ENCODE measurements around the gene C5.

Gene C5

DNA sequence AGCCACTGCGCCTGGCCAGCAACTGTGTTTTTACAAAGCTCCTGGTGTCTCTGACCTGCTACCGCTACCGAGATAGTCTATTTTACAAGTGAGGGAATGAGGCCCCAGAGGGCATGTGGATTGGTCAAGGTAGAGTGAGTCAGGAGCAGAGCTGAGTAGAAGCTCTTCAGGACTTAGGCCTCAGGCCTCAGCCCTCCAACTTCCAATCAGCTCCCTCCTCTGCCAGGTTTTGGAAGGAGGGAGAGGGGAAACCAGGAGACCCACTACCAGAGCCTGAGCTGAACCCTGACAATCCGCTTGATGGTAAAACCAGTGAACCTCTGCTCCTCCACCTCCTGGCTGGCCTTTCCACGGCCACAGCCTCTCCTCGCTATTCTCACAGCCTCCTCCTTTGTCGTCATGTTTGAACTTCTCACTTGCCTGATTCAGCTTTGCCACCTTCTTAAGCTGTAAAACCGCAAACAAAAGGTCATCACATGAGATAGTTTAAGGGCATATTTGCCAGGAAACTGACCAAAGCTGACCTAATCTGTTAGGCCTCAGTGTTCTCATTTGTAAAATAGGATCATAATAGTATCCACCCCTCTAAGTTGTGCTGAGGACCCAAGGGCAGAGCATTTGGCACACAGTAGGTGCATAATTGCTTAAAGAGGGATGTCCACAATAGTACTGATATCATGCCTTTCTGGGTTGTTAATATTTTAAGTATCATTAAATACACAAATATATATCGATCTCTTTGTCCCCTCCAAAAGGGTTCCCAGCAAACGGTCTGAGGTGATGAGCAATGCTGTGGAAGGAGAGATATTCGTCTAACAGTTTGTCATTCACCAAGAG is 125.2 kb downstream of the C5 start:
- DNase-seq (ENCODE audit: low spot score) = no peak

DNA sequence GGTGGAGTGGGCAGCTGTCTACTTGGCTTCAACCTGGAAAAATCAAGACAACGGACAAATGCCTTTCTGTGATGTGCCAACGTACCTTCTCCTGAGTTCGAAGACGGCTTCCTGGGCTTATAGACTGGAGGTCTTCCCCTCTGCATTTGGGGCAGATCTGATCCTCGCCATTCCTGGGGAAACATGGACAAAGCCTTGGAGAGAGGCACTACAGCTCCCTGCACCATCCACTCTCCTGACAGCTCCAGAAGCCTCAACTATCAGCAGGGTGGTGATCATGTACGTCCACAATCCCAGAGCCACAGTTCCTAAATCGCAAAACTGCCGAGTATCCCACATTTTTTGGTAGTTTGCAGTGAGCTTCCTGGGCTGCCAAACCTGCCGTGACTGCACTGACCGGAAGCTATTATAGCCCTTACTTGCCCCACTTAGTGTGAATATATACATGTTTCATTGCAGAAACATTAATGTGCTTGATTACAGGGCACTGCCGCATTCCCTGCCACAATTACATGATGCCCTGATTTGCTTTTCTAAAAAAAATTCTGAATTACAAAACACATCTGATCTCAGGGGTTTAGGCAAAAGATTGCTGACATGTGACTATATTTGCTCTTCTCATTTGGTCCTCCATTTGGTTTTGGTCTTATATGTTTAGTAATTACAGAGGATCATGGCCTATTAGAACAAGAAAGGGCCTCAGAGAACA is 126.3 kb downstream of the C5 start:
- DNase-seq (ENCODE audit: low spot score) = no peak

DNA sequence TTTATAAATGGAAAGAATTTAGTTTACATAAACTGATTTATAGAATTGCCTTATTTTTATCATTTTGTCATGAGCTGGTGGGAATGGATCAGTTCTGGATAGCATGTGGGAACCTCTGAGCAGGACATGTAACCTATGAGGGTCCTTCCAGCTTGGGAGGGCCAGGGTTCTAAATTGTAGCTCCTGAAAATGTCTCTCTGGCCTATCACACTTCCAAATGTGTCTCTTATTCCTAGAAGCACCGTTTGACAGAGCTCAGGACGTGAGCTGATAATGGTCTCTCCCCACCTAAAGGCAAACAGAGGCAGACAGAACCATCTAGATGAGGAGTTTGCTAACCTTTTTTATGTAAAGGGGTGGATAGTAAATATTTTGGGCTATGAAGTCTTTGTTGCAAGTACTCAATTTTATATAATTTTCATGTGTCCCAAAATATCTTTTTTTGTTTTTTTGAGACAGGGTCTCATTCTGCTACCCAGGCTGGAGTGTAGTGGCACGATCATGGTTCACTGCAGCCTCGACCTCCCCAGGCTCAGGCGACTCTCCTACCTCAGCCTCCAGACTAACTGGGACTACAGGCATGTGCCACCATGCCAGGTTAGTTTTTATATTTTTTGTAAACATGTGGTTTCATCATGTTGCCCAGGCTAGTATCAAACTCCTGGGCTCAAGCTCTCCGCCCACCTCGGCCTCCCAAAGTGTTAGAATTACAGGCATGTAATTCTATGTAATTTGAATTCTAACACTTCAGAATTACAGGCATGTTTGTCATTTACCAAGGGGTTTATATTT is 127.5 kb downstream of the C5 start:
- no peak for DNase-seq (ENCODE audit: low spot score)

DNA sequence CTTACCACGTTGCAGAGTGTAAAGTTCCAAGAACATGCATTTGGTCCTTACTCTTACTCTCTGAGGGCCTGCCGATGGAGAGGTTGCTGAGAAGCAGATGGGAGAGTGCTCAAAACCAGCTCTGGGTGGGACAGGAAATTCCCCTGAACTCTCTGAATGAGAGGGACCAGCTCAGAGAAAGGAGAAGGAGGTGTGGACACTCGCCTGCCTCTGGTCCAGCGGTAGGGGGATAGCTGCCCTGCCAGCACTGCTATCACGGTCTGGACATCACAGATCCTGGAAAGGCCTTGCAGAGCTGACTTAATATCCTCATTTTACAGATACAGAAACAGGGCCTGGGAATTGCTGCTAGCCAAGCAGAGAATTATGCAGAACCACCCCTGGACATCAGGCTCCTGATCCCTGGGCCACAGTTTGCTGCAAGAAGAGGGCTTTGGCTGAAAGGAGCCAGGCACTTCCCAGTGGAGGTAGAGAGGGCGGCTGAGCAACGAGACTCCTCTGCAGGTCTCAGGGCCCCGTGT is 128.4 kb downstream of the C5 start:
- DNase-seq (ENCODE audit: low spot score) = no peak

DNA sequence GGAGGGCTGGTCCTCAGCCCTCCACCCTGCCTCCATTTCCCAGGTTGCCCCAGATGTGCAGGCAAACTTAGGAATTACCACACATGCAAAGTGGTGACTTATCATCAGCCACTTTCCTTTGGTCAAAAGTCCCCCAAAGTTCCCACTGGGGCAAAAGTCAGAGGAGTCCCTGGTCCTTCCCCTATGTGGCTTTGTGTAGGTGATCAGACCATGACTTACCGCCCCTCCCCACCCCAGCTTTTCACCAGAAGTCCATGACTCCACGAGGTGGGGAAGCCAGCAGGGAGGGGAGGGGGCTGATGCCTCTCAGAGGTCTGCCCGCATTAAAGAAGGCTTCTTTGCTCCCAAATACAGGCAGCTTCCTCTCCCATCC is 129.3 kb downstream of the C5 start:
- DNase-seq (ENCODE audit: low spot score) = no peak

DNA sequence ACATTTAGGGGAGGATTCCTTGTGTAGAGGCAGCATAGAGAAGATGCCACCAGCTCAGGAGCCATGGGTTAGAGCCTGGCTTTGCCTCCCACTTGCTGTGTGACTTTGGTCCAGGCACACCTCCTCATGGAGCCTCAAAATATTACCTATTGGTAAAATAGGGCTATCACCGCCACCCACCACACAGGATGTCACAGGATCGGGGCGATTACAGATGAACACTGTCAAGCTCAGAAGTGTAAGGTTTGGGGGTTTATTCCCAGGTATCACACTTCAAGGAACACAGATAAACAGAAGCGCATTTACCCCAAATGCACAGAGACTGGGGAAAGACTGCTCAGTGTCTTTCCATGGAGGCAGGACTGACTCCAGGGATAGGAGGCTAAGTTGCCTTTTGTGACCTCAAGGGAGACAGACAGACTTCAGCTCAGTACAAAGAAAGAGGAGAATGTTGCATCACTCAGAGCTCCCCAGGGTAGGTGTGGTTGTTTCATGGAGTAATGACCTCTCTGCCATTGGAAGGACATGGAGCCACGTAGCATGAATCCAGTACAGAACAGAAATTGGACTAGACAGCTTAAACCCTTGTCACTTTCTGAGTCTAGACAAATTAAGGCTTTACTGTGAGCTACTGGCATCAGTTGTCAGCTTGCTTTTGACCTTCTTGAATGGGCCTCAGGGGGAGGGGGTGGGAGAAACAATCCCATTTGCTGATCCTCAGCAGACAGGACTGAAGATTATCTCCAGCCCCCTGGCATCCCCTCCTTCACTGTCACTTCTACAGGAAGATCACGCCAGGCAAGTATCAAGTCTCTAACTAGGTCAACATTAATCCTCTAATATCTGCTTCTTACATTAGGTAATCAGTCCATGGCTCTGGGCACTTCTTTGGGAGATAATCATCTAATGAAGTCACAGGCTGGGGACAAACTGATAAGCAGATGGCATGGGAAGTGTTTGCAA is 130.0 kb downstream of the C5 start:
- no peak for DNase-seq (ENCODE audit: low spot score)

DNA sequence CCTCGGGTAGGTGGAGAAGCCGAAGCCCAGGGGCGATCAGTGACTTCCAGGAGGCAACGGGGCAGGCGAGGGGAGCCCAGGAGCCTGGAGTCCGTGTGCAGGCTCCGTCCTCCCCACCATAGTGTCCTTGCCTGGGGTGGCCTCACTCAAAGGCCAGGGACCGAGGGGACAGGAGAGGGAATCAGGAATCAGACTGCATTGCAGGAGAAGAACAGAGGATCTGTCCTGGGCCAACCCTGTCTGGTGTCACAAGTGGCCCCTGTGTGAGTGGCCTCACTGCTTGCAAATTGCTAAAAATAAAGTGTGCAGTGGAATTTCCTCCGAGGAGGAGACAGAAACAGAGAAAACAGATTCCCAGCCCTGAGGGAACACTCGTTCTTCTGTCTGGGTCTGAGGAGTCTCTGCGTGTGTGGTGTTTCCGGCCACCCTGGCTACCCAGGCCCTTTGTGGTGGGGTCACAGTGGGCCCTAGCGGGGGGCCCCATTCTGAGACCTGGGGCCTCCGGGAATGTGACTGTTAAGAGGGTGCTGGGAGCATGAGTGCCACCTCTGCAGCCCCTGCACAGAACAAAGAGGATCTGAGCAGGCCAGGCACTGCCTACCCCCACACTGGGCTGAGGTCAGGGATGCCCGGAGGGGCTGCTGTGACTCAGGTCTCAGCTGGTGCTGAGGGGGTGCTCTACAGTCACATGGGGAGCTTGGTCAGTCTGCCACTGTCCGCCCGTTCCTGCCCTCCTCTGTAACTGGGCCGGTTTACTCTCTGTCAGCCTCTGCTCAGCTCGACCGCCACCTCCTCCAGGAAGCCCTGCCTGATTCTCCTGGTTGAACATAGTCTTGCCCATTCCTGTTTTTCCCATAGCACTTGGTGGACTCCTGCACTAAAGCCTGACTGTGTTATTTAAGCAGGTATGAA is 130.9 kb downstream of the C5 start:
- no peak for DNase-seq (ENCODE audit: low spot score)

DNA sequence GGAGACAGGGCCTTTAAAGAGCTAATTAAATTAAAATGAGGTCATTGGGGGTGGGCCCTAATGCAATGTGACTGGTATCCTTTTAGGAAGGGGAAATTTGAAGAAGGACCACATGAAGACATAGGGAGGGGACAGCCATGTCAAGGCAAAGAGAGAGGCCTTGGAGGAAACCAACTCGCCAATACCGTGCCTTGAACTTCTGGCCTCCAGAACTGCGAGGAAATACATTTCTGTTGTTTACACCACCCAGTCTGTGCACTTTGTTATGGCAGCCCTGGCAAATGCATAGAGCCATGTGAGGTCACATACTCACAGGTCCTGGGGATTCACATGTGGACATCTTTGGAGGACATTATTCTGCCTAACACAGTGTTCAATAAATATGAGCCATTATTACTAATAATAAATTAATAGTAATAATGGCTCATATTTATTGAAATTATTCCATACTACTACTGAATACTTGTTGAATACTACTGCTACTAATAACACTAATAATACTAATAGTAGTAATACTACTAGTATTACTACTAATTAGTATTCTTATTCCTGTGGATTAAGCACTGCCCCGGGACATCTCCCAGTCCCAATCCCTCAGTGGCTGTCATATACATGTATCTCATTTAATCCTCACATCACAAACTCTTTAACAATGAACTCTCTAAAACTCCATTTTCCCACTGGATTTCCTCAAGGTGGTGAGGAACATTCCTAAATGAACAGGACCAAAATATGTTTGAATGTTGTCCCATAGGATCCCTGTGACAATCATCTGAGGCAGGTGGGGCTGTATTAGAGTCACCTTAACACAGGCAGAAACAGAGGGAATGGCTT is 131.9 kb downstream of the C5 start:
- DNase-seq (ENCODE audit: low spot score) = no peak

DNA sequence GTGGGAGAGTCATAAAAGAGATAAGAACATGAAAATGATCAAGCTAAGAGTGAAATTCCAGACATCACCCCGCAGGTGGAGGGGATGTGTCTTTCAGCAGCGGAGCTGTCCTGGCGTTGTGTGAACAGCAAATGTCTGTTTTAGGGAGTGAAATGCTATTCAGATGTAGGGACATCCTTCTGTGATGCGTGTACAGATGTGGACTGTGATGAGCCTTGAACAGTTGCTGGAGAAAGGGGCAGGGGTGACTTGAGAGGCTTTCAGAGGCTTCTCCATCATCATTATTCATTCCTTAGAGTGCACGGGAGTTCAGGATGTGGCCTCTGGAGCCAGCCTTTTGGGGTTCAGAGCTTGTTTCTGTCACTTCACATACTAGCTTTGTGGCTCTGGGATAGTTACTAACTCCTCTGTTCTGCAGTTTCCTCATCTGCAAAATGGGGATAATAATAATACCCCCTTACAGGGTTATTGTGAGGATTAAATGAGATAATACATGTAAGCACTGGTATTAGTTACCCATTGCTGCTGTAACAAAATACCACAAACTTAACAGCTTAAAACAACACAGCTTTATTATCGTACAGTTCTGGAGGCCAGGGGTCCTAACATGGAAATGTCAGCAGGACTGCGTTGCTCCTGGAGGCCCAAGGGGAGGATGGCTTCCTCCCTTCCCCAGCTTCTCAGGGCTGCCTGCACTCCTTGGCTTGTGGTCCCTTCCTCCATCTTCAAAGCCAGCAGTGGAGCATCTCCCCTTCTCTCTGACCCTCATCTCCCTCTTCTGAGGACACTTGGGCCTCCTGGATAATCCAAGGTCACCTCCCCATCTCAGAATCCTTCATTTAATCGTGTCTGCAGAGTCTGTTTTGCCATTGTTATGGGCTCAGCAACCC is 132.8 kb downstream of the C5 start:
- no peak for DNase-seq (ENCODE audit: low spot score)

DNA sequence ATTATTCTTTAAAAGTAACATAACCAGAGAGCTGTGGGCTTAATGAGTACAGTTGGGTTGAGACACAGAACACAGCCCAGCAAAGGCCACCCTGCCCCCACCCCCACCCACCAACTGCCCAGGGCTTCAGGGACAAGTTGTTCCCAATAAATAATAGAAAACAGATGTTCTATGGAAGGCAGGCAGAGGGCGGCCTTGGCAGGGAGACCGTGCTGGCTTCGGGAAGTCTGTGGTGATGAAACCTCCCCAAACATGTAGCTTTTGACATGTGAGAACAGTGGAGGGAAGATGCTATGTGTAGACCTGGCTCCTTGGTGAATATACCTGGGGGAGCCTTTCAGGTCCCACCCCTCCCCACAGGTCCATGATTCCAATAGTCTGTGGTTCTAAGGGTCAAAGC is 133.5 kb downstream of the C5 start:
- DNase-seq (ENCODE audit: low spot score) = no peak

DNA sequence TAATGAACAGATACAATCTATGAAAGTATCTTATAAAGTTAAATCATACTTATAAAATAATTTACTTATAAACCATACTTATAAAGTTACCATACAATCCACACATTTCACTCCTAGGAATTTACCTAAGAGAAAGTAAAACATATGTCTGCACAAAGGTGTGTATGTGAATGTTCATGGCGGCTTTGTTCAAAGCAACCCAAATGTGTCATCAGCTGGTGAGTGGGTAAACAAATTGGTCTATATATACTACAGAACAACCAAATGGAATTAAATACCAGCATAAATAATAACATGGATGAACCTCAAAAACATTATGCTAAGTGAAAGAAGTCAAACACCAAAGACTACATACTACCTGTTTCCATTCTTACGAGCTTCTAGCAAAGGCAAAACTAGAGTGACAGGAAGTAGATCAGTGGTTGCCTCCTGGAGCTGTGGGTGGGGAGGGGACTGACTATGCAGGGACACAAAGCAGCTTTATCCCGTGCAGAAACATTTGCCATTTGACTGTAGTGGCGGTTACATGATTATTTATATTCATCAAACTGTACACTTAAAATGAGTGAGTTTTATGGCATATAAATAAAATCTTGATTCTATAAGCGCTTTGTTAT is 134.1 kb downstream of the C5 start:
- no peak for DNase-seq (ENCODE audit: low spot score)

DNA sequence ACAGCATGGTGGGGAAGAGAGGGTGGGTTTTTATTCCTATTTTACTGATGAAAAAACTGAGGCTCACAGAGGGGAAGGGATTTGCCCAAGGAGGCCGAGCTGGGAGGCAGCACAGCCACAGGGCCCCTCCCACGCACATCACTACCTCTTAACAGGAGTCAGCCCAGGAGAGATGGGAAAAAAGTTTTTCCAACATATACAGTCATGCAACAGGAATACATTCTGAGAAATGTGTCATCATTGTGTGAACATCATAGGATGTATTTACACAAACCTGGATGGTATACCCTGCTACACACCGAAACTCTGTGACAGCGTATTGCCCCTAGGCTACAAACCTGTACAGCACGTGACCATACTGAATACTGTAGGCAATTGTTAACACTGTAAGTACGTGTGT is 135.1 kb downstream of the C5 start:
- no peak for DNase-seq (ENCODE audit: low spot score)

DNA sequence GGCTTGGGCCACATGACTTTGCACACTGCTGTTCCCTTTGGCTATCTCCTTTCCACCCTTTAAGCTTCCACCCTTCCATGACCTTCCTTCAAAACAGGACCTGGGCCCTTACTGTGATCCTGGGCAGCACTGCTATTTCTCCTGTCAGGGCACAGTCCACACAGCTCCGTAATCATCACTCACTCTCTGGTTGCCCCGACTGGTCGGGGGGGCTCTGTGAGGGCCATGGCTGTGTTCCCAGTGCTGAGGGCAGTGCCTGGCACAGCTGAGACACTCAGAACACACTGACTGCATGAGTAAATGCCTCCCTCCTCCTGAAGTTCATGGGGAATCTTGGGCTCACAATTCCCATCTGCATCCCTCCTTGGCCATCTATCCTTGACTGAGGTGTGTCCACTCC is 135.7 kb downstream of the C5 start:
- no peak for DNase-seq (ENCODE audit: low spot score)

DNA sequence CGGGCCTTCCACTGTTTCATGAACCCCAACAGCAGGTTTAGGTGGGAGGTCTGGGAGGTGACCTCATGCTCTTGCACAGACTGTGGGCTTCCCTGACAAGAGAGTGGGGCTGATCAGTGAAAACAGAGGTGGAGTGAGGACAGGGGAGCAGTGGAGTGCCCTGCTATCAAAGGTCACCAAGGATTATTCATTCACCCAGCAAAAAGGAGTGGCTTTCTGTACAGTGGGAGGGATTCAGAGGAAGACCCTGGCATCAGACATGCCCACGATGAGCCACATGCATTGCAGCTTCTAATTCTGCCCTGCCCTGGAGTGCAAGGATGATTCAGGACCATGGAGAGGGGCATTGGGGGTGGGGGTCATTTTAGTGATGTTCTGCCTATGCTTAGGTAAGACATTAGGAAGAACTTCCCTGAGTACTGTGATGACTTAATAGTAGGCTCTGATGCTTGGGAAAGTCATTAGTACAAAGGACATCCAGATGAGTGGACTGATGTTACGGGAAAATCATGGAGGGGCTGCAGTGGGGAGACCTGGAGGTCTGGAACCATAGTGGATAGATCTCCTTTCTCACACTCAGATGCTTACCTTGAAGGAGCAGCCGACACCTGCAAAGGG is 136.3 kb downstream of the C5 start:
- DNase-seq (ENCODE audit: low spot score) = no peak

DNA sequence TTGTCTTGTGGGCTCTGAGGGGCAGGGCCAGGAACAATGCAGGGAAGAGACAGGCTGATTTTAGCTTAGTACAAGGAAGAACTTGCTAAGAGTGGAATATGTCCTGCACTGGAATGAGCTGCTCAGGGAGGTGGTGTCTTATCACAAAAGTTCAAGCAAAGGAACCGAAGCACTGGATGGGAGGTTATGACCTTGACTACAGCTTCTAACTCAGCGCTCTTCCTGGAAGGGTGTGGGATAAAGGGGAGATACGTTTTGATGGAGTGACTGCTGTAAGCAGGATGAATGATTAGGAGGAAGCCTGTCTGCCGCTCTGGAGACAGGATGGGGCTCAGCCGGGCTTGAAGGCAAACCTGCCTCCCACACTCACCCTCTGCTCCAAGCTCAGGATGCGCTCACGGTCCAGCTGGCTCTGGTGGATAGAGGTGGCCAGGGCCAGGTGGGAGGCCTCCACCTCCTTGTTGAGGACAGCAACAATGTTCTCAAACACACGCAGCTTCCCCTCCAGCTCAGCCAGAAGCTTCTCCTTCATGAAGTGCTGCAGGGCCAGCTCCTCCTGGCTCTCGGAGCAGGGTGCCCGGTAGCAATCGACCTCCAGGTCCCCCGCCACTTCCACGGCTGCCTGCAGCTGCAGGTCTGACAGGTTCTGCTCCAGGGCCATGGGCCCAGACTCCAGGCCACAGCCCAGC is 137.0 kb downstream of the C5 start:
- no peak for DNase-seq (ENCODE audit: low spot score)

DNA sequence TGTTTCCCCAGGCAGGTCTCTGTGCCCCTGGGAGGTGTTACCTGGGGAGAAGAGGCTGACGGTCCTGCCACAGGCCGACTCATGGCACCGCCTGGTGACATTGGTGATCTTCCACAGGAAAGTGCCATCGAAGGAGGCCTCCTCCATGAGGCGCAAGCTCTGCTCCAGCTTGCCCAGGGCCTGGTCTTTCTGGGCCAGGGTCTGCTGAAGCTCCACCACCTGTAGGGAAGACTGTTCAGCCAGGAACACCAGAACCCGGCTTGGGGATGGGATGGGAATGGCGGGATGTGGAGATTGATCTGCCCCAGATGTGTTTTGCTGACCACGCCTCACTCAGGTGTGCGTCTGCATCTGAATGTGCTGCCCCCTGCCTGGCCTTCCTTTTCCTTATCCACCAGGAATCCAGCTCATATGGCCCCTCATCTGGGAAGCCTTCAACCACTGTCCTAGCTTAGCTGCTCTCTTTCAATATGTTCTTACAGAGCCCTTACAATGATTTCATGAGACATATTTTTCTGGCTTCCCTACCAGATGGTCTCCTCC is 138.7 kb downstream of the C5 start:
- no peak for DNase-seq (ENCODE audit: low spot score)

DNA sequence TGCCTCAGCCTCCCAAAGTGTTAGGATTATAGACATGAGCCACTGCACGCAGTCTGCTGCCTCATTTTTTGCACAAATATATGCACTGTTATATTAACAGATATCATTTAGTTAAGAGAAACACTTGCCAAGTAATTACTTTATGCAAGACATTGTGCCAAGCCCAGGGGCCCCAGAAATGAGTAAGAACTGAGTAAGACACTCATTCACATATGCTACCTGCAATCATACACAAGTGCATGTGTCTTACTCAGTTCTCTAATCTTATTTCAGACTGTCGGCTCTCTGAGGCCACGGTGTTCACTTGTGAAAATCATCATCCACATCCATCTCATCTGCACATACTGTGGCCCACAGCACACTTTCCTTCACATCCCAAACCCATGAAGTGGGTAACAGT is 139.4 kb downstream of the C5 start:
- DNase-seq (ENCODE audit: low spot score) = no peak

Measured in hematopoietic multipotent progenitor cell treated with erythropoietin and hydrocortisone succinate and interleukin-3 and kit ligand, for 15 days (in vitro differentiated cells).